ENCODE results near the gene GPC4. TPM values are rescaled to one million over a fixed set of nuclear protein-coding genes. Genes with fewer than 3 reads are reported as not detected.
"Not testable (repeated sequence)": the region's sequence is repeated elsewhere in the genome, so short reads cannot be mapped to it uniquely, and the experiment has no call there.

The GPC4 gene
- total RNA-seq, 1 donor from 2014 or later: not detected

- intact Hi-C loops (cut with micrococcal nuclease): no loop called here
Observed at GRCh38 chrX:133369065-133369464, 46.2 kb downstream of the GPC4 start.

- intact Hi-C loops (cut with micrococcal nuclease): no loop called here
Observed at GRCh38 chrX:133366735-133367134, 48.6 kb downstream of the GPC4 start.

GRCh38 chrX:133365871-133366611, 49.2 kb downstream of the GPC4 start:
- intact Hi-C loops (cut with micrococcal nuclease): no loop called here

- intact Hi-C loops (cut with micrococcal nuclease): no loop called here
Observed at GRCh38 chrX:133364865-133365264, 50.4 kb downstream of the GPC4 start.

GRCh38 chrX:133364196-133364595, 51.1 kb downstream of the GPC4 start:
- intact Hi-C loops (cut with micrococcal nuclease): no loop called here

- intact Hi-C loops (cut with micrococcal nuclease): no loop called here
Observed at GRCh38 chrX:133362538-133362937, 52.8 kb downstream of the GPC4 start.

GRCh38 chrX:133359466-133359865, 55.8 kb downstream of the GPC4 start:
- intact Hi-C loops (cut with micrococcal nuclease): no loop called here

GRCh38 chrX:133353233-133353632, 62.1 kb downstream of the GPC4 start:
- intact Hi-C loops (cut with micrococcal nuclease): no loop called here

GRCh38 chrX:133350751-133351150, 64.5 kb downstream of the GPC4 start:
- intact Hi-C loops (cut with micrococcal nuclease): no loop called here

- intact Hi-C loops (cut with micrococcal nuclease): no loop called here
Observed at GRCh38 chrX:133346026-133346425, 69.3 kb downstream of the GPC4 start.

- intact Hi-C loops (cut with micrococcal nuclease): no loop called here
Observed at GRCh38 chrX:133339566-133339965, 75.7 kb downstream of the GPC4 start.

GRCh38 chrX:133337250-133337649, 78.0 kb downstream of the GPC4 start:
- intact Hi-C loops (cut with micrococcal nuclease): no loop called here

GRCh38 chrX:133335027-133335426, 80.3 kb downstream of the GPC4 start:
- intact Hi-C loops (cut with micrococcal nuclease): no loop called here

- intact Hi-C loops (cut with micrococcal nuclease): no loop called here
Observed at GRCh38 chrX:133333154-133333750, 82.0 kb downstream of the GPC4 start.

GRCh38 chrX:133332737-133333136, 82.6 kb downstream of the GPC4 start:
- intact Hi-C loops (cut with micrococcal nuclease): no loop called here

- intact Hi-C loops (cut with micrococcal nuclease): no loop called here
Observed at GRCh38 chrX:133330956-133331355, 84.3 kb downstream of the GPC4 start.

GRCh38 chrX:133325422-133325821, 89.9 kb downstream of the GPC4 start:
- intact Hi-C loops (cut with micrococcal nuclease): no loop called here

GRCh38 chrX:133323431-133323830, 91.9 kb downstream of the GPC4 start:
- intact Hi-C loops (cut with micrococcal nuclease): no loop called here

GRCh38 chrX:133322269-133322668, 93.0 kb downstream of the GPC4 start:
- intact Hi-C loops (cut with micrococcal nuclease): not testable (repeated sequence)

- intact Hi-C loops (cut with micrococcal nuclease): no loop called here
Observed at GRCh38 chrX:133321451-133321850, 93.8 kb downstream of the GPC4 start.

GRCh38 chrX:133314281-133314680, 101.0 kb downstream of the GPC4 start:
- intact Hi-C loops (cut with micrococcal nuclease): no loop called here

GRCh38 chrX:133308499-133308897, 106.8 kb downstream of the GPC4 start:
- intact Hi-C loops (cut with micrococcal nuclease): no loop called here
